ENCODE results near the gene HEXA.

GRCh38 chr15:72411111-72411510, 35.3 kb upstream of the HEXA start:
- TF ChIP-seq SUZ12 (IDR thresholded peaks at IDR 0.05) (no peak), SP1 (IDR thresholded peaks at IDR 0.05) (no peak), FOXA1 (IDR thresholded peaks at IDR 0.05) (no peak), BHLHE40 (IDR thresholded peaks at IDR 0.05; ENCODE audit: borderline replicate concordance) (no peak), CTBP1 (IDR thresholded peaks at IDR 0.05; ENCODE audit: borderline replicate concordance) (no peak), HDGF (IDR thresholded peaks at IDR 0.05; ENCODE audit: borderline replicate concordance) (no peak)

Measured in HEK293T (cell line).